GM20431 (cell line): ENCODE data around the gene ADARB2.

Source experiments
- in situ Hi-C: fragments of 300-500 bp; cut with MseI, MboI; formaldehyde crosslinking; loops from one replicate; pipeline ENCODE4 v1.15.0; 2020; ENCODE audit warnings: low sequenced_read_pairs; ENCODE audit not compliant: unreplicated experiment

Gene ADARB2

GRCh38 chr10:1576467-1577372, 160.6 kb downstream of the ADARB2 start:
- in situ Hi-C loops: no loop called here

GRCh38 chr10:1575481-1576244, 161.7 kb downstream of the ADARB2 start:
- in situ Hi-C loops: no loop called here

- in situ Hi-C loops: no loop called here
Measured at GRCh38 chr10:1574719-1575118, 162.6 kb downstream of the ADARB2 start.

GRCh38 chr10:1573981-1574380, 163.3 kb downstream of the ADARB2 start:
- in situ Hi-C loops: no loop called here

GRCh38 chr10:1573334-1573969, 163.9 kb downstream of the ADARB2 start:
- in situ Hi-C loops: no loop called here

- in situ Hi-C loops: no loop called here
Measured at GRCh38 chr10:1572519-1573333, 164.6 kb downstream of the ADARB2 start.

- in situ Hi-C loops: no loop called here
Measured at GRCh38 chr10:1571587-1572237, 165.6 kb downstream of the ADARB2 start.

- in situ Hi-C loops: no loop called here
Measured at GRCh38 chr10:1570416-1571051, 166.8 kb downstream of the ADARB2 start.

GRCh38 chr10:1569208-1569607, 168.1 kb downstream of the ADARB2 start:
- in situ Hi-C loops: no loop called here

- in situ Hi-C loops: no loop called here
Measured at GRCh38 chr10:1567742-1568495, 169.4 kb downstream of the ADARB2 start.

- in situ Hi-C loops: no loop called here
Measured at GRCh38 chr10:1567152-1567551, 170.2 kb downstream of the ADARB2 start.

GRCh38 chr10:1564791-1565190, 172.5 kb downstream of the ADARB2 start:
- in situ Hi-C loops: no loop called here

- in situ Hi-C loops: no loop called here
Measured at GRCh38 chr10:1563028-1563427, 174.3 kb downstream of the ADARB2 start.

GRCh38 chr10:1561731-1562337, 175.5 kb downstream of the ADARB2 start:
- in situ Hi-C loops: no loop called here

- in situ Hi-C loops: no loop called here
Measured at GRCh38 chr10:1560535-1561192, 176.7 kb downstream of the ADARB2 start.

- in situ Hi-C loops: no loop called here
Measured at GRCh38 chr10:1559761-1560160, 177.6 kb downstream of the ADARB2 start.

GRCh38 chr10:1559311-1559710, 178.0 kb downstream of the ADARB2 start:
- in situ Hi-C loops: no loop called here
